Measurements from ENCODE around the gene ITGA1. TPM values are rescaled to one million over a fixed set of nuclear protein-coding genes. Genes with fewer than 3 reads are reported as not detected.

ITGA1 gene
- total and polyA plus RNA-seq, 2 of the 13 experiments (the other 11 are each of a cell fraction or from before 2014, with no cell fraction given) = 23.1 to 28.6 TPM

DNA sequence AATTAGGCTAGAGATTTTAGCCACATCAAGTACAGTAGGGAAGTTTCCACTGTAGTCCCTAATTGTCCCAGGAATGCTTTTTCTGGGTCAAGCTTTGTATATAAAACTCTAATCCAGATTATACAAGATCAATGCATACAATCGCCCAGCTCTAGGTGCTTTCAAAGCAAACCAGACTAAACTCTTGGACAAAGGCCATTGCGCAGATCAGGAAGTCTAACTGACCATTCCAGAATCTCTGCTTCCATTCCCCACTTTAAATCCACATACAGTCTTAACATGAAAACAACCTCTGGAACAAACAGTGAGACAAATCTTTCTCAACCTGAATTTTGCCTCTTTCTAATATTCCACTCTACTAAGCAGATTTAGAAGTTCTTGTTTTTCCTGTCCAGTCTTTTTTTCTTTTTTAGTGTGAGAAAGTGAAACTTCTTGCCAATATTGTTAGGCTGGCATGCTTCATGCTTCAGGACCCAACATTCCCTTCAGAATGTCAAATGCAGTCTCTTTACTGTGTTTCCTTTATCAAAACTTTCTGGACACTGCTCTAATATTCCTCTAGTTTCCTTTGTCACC, 76.1 kb downstream of the ITGA1 start (continued):
- TF ChIP-seq, protein P1, sequence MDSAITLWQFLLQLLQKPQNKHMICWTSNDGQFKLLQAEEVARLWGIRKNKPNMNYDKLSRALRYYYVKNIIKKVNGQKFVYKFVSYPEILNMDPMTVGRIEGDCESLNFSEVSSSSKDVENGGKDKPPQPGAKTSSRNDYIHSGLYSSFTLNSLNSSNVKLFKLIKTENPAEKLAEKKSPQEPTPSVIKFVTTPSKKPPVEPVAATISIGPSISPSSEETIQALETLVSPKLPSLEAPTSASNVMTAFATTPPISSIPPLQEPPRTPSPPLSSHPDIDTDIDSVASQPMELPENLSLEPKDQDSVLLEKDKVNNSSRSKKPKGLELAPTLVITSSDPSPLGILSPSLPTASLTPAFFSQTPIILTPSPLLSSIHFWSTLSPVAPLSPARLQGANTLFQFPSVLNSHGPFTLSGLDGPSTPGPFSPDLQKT (CRISPR knock-in tag; IDR thresholded peaks at IDR 0.05; ENCODE audit: borderline replicate concordance) = no peak

DNA sequence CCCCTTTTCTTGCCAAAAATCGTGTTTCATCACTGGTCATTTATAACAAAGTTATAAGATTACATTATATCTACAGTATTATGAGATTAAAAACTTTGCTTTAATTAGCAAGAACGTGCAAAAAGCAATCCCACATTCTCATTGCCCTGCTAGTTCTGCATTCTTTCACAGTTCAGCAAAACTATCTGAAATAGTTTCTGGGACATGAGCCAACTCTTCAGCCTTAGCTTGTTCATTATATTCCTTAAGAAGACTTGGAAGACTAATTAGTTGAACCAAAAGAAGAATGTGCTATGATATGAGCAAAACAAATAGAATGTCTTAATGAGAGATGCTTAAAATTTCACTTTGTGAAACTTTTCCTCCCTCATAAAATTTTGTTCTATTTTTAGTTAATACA, 76.7 kb downstream of the ITGA1 start:
- no peak overlapping the region for H3K9ac ChIP-seq (ENCODE audit: insufficient read depth, low read depth, low read length)
- no peaks in the 10 kb centered on the region for H3K27me3 ChIP-seq (ENCODE audit: control insufficient read depth in 1 of 2, insufficient read depth in 2 of 2, low read length in 2 of 2)
- H3K4me3 ChIP-seq (replicated peaks in 1 of 3; ENCODE audit: insufficient read depth in 1 of 3, low read depth in 2 of 3, low read length in 3 of 3) = no peak overlapping the region
- H3K4me1 ChIP-seq (ENCODE audit: insufficient read depth, low read length) = no peaks in the 10 kb centered on the region
- H2AFZ ChIP-seq (ENCODE audit: low read length) = no peak overlapping the region
- 89% methylated on average over 2 of the region's 2 CpGs for WGBS (ENCODE audit: low lambda C conversion rate)
- H3K36me3 ChIP-seq (replicated peaks in 1 of 2; ENCODE audit: control insufficient read depth in 1 of 2, insufficient read depth in 2 of 2, low read length in 2 of 2) = peaks cover 1 to 2% of the 10 kb centered on the region in 2 experiments; a peak in 1 of 5 replicates
- no peaks in the 10 kb centered on the region for H3K9me3 ChIP-seq (ENCODE audit: low read length)
- ATAC-seq (no peak), DNase-seq (ENCODE audit: low spot score) (no peak), FAIRE-seq (no peak)
- in situ Hi-C loops (cut with HindIII; ENCODE audit: extremely low pct_ligation_motif_present, low pct_unique_long_range_greater_than_20kb) = no loop called here
- H3K79me2 ChIP-seq (ENCODE audit: insufficient read depth, low read length) = no peaks in the 10 kb centered on the region
- H4K20me1 ChIP-seq (ENCODE audit: insufficient read depth, low read length) = no peaks in the 10 kb centered on the region
- POLR2A ChIA-PET = no interaction called here
- no peak overlapping the region for H3K27ac ChIP-seq (ENCODE audit: extremely low read length, insufficient read depth, low read length)
- intact Hi-C loops (cut with micrococcal nuclease; ENCODE audit: unreplicated experiment) = no loop called here
- no TSS peak for BruUV-seq (replicated peaks)
- CTCF ChIA-PET (ENCODE audit: low intra/inter-chr PET ratio, low total read pairs) = no interaction called here
- no peak overlapping the region for H3K4me2 ChIP-seq (ENCODE audit: low read depth, low read length)
- no peak for TF ChIP-seq ZNF546 (CRISPR knock-in tag; conservative IDR thresholded peaks at IDR 0.05)
- no peak for TF ChIP-seq MAFK (conservative IDR thresholded peaks at IDR 0.05 in 1 of 2, IDR thresholded peaks at IDR 0.05 in 1 of 2; ENCODE audit: low read length in 2 of 2)
- TF ChIP-seq ZNF10 (CRISPR knock-in tag; IDR thresholded peaks at IDR 0.05; ENCODE audit: borderline replicate concordance, low read depth) = no peak
- TF ChIP-seq, protein P2, sequence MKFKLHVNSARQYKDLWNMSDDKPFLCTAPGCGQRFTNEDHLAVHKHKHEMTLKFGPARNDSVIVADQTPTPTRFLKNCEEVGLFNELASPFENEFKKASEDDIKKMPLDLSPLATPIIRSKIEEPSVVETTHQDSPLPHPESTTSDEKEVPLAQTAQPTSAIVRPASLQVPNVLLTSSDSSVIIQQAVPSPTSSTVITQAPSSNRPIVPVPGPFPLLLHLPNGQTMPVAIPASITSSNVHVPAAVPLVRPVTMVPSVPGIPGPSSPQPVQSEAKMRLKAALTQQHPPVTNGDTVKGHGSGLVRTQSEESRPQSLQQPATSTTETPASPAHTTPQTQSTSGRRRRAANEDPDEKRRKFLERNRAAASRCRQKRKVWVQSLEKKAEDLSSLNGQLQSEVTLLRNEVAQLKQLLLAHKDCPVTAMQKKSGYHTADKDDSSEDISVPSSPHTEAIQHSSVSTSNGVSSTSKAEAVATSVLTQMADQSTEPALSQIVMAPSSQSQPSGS (CRISPR knock-in tag; IDR thresholded peaks at IDR 0.05) = no peak
- TF ChIP-seq PPARG (CRISPR knock-in tag; conservative IDR thresholded peaks at IDR 0.05) = no peak
- TF ChIP-seq, protein P3, sequence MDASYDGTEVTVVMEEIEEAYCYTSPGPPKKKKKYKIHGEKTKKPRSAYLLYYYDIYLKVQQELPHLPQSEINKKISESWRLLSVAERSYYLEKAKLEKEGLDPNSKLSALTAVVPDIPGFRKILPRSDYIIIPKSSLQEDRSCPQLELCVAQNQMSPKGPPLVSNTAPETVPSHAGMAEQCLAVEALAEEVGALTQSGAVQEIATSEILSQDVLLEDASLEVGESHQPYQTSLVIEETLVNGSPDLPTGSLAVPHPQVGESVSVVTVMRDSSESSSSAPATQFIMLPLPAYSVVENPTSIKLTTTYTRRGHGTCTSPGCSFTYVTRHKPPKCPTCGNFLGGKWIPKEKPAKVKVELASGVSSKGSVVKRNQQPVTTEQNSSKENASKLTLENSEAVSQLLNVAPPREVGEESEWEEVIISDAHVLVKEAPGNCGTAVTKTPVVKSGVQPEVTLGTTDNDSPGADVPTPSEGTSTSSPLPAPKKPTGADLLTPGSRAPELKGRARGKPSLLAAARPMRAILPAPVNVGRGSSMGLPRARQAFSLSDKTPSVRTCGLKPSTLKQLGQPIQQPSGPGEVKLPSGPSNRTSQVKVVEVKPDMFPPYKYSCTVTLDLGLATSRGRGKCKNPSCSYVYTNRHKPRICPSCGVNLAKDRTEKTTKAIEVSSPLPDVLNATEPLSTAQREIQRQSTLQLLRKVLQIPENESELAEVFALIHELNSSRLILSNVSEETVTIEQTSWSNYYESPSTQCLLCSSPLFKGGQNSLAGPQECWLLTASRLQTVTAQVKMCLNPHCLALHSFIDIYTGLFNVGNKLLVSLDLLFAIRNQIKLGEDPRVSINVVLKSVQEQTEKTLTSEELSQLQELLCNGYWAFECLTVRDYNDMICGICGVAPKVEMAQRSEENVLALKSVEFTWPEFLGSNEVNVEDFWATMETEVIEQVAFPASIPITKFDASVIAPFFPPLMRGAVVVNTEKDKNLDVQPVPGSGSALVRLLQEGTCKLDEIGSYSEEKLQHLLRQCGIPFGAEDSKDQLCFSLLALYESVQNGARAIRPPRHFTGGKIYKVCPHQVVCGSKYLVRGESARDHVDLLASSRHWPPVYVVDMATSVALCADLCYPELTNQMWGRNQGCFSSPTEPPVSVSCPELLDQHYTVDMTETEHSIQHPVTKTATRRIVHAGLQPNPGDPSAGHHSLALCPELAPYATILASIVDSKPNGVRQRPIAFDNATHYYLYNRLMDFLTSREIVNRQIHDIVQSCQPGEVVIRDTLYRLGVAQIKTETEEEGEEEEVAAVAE (CRISPR knock-in tag; IDR thresholded peaks at IDR 0.05; ENCODE audit: borderline replicate concordance) = no peak
- TF ChIP-seq ZFY (CRISPR knock-in tag; IDR thresholded peaks at IDR 0.05) = no peak
- no peak for TF ChIP-seq ZNF674 (CRISPR knock-in tag; IDR thresholded peaks at IDR 0.05; ENCODE audit: low read depth)
- no peak for TF ChIP-seq MXI1 (IDR thresholded peaks at IDR 0.05; ENCODE audit: borderline replicate concordance, low read depth, low read length)
- no peak for TF ChIP-seq ZNF879 (CRISPR knock-in tag; IDR thresholded peaks at IDR 0.05)
- no peak for TF ChIP-seq ATF1 (CRISPR knock-in tag; IDR thresholded peaks at IDR 0.05)
- TF ChIP-seq, protein P4, sequence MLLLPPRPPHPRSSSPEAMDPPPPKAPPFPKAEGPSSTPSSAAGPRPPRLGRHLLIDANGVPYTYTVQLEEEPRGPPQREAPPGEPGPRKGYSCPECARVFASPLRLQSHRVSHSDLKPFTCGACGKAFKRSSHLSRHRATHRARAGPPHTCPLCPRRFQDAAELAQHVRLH (CRISPR knock-in tag; IDR thresholded peaks at IDR 0.05; ENCODE audit: borderline replicate concordance, low read depth) = no peak
- TF ChIP-seq, protein P5, sequence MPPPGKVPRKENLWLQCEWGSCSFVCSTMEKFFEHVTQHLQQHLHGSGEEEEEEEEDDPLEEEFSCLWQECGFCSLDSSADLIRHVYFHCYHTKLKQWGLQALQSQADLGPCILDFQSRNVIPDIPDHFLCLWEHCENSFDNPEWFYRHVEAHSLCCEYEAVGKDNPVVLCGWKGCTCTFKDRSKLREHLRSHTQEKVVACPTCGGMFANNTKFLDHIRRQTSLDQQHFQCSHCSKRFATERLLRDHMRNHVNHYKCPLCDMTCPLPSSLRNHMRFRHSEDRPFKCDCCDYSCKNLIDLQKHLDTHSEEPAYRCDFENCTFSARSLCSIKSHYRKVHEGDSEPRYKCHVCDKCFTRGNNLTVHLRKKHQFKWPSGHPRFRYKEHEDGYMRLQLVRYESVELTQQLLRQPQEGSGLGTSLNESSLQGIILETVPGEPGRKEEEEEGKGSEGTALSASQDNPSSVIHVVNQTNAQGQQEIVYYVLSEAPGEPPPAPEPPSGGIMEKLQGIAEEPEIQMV (CRISPR knock-in tag; IDR thresholded peaks at IDR 0.05; ENCODE audit: low read depth) = no peak

Measured in HepG2 (cell line).